PC-9 (cell line): ENCODE data around the gene UNC50.

Source experiments
- CTCF ChIP-seq: fragments of 200-600 bp; sonication (generic); conservative IDR thresholded peaks from 2 replicates; pipeline ENCODE4 v1.6.1; 2017; ENCODE audit warnings: mixed run types, antibody characterized with exemption, mild to moderate bottlenecking, moderate library complexity
- EZH2 ChIP-seq: fragments of 200-600 bp; sonication (generic); IDR thresholded peaks from 2 replicates; pipeline ENCODE4 v1.8.0; 2017; ENCODE audit warnings: antibody characterized with exemption, low read depth

GRCh38 chr2:98583276-98583675 lies 25.1 kb upstream of the UNC50 start:
- TF ChIP-seq CTCF (no peak), EZH2 (no peak)
